Neural crest cell (in vitro differentiated cells): ENCODE results near the gene PDGFB. TPM values are rescaled to one million over a fixed set of nuclear protein-coding genes. Genes with fewer than 3 reads are reported as not detected.

ENCODE experiments used
- DNase-seq: peaks from one replicate; pipeline ENCODE4 v3.0.0; 2021; ENCODE audit warnings: low read depth, mixed read lengths, low spot score
- H3K27ac Mint-ChIP-seq: one replicate; pipeline ENCODE4 v1.8.0; 2021; ENCODE audit warnings: mild to moderate bottlenecking, mixed read lengths; ENCODE audit not compliant: unreplicated experiment
- H3K27me3 Mint-ChIP-seq: 2 replicates; pipeline ENCODE4 v1.8.0; 2021; ENCODE audit warnings: low read depth, mild to moderate bottlenecking, mixed read lengths
- H3K36me3 Mint-ChIP-seq: 2 replicates; pipeline ENCODE4 v1.8.0; 2021; ENCODE audit warnings: low read depth, mild to moderate bottlenecking, mixed read lengths
- H3K4me1 Mint-ChIP-seq: 2 replicates; pipeline ENCODE4 v1.8.0; 2021; ENCODE audit warnings: mixed read lengths
- H3K4me3 Mint-ChIP-seq: one replicate; pipeline ENCODE4 v1.8.0; 2021; ENCODE audit warnings: mild to moderate bottlenecking, mixed read lengths
- H3K9me3 Mint-ChIP-seq: 2 replicates; pipeline ENCODE4 v1.8.0; 2021; ENCODE audit warnings: mixed read lengths
- total RNA-seq: library from RNA; stranded (reverse); gene quantifications from 2 replicates; pipeline ENCODE4 v1.2.1, GENCODE V29; 2021
- TF ChIP-seq, protein P1 (sequence below): fragments of 200-600 bp; sonication (generic); conservative IDR thresholded peaks from 2 replicates; pipeline ENCODE4 v1.5.0; 2021; ENCODE audit warnings: antibody characterized with exemption, mild to moderate bottlenecking

PDGFB gene
- total RNA-seq, 1 donor from 2014 or later, result 0.16 TPM

DNA sequence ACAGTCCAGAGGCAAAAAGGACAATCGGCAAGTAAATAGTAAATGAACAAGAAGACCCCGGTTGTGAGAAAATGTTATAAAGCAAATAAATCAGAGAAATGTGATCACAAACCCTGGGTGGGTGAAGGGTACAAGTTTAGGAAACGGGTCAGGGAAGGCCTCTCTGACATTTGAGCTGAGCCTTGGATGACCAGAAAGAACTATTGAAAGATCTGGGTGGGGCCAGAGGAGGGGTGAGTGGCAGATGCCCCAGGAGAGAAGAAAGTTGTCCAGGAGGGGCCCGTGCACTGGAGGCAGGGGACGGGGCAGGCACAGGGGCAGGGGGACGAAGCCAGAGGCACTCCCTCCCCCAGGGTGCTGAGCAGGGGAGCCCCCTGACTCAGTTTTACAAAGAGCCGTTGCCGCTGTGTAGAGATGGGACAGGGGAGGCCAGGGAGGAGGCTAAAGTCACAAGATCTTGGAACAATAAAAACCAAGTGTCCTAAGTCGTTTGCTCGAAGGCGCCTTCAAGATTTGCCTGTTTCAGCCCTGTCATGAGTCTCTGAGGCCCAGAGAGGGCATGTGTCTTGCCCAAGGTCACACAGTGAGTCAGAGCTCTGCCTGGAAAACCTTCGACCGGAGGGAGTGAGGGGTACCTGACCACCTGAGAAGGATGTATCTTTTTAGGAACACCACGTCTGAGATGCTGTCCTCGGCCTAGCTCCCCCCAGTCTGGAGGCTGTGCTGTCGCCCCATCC lies 10.8 kb upstream of the PDGFB start:
- TF ChIP-seq, protein P1, sequence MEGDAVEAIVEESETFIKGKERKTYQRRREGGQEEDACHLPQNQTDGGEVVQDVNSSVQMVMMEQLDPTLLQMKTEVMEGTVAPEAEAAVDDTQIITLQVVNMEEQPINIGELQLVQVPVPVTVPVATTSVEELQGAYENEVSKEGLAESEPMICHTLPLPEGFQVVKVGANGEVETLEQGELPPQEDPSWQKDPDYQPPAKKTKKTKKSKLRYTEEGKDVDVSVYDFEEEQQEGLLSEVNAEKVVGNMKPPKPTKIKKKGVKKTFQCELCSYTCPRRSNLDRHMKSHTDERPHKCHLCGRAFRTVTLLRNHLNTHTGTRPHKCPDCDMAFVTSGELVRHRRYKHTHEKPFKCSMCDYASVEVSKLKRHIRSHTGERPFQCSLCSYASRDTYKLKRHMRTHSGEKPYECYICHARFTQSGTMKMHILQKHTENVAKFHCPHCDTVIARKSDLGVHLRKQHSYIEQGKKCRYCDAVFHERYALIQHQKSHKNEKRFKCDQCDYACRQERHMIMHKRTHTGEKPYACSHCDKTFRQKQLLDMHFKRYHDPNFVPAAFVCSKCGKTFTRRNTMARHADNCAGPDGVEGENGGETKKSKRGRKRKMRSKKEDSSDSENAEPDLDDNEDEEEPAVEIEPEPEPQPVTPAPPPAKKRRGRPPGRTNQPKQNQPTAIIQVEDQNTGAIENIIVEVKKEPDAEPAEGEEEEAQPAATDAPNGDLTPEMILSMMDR, result no peak
- Mint-ChIP-seq H3K9me3 (no peaks in the 10 kb centered on the region), H3K36me3 (no peaks in the 10 kb centered on the region), H3K4me3 (no peak overlapping the region), H3K27me3 (no peaks in the 10 kb centered on the region), H3K27ac (peak overlapping the region; percentile 44), H3K4me1 (peaks cover 19% of the 10 kb centered on the region)
- DNase-seq, result no peak

DNA sequence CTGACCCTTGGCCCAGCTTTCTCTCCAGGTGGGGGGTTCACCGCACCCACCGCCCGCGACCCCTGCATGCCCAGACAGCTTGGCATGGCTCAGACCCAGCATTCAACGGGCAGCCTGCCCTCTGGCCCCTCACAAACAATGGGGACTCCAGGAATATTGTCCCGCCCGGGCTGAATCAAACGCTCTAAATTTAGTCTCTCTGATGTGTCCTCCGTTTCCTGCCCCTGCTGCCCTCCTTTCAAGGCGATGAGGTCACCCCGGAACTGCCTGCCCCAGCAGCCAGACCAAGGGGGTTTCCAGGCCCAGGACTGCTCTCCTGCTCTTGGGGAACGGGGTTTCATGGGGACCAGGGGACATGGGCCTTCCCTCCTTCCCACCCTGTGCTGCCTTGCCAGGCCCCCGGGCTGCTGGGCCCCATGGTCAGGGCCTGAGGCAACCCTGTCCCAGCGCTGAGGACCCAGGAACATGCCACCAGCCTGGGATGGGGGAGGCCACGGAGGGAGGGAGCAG lies 10.1 kb upstream of the PDGFB start:
- Mint-ChIP-seq H3K27ac (peak overlapping the region; percentile 44), H3K9me3 (no peaks in the 10 kb centered on the region), H3K36me3 (no peaks in the 10 kb centered on the region), H3K4me1 (peaks cover 19% of the 10 kb centered on the region), H3K27me3 (no peaks in the 10 kb centered on the region), H3K4me3 (peak overlapping the region; percentile 72)
- TF ChIP-seq, protein P1, result no peak
- DNase-seq, result no peak

DNA sequence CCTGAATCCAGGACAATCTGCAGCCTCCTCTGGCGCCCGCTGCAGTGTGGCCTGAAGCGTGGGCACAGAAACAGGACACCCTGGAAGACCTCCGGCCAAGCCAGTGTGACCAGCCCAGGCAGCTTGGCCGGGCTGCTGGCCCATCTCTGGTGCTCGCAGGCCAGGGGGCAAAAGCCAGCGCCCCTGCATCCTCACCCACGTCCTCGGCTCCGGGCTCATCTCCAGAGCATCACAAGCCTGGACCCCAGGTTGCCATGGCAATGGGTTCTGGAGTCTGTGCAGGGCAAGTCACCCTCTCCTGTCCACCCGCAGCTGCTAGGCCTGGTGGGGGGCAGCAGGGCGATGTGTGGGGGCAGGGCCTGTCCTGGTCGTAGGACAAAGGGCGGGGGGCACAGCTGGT lies 9.3 kb upstream of the PDGFB start:
- Mint-ChIP-seq H3K27me3 (no peaks in the 10 kb centered on the region), H3K9me3 (no peaks in the 10 kb centered on the region), H3K4me1 (peaks cover 19% of the 10 kb centered on the region), H3K36me3 (no peaks in the 10 kb centered on the region), H3K27ac (no peak overlapping the region), H3K4me3 (no peak overlapping the region)
- TF ChIP-seq, protein P1, result no peak
- no peak for DNase-seq

DNA sequence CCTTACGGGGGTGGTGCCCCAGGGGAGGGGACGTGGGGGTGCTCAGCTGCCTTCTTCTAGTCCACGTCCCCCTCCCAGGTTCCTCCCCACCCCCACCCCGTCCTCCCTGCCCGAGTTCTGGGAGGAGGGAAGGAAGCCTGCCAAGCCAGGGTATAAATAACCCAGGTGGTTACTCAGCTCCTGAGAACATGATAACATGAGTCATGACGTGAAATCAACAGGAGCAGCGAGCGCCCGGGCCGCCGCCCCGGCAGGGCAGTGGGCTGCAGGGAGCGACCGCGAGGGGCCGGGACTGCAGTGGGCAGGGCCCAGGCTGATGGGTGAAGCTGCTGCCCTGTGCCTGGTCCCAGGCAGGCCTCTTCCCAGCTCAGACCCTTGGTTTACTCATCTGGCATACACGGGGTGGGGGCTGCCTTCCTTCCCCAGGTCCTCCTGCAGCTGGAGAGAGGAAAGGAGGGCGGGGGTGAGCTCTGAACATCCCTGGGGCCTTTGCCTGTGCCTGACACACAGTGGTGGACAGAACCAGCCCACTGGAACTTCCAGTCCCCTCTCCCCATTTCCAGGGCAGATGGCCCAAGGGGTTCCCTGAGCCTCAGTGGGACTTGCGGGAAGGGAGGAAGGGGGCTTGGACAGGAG lies 8.8 kb upstream of the PDGFB start:
- Mint-ChIP-seq H3K4me3 (no peak overlapping the region), H3K27ac (no peak overlapping the region), H3K36me3 (no peaks in the 10 kb centered on the region), H3K4me1 (peaks cover 19% of the 10 kb centered on the region), H3K27me3 (no peaks in the 10 kb centered on the region), H3K9me3 (no peaks in the 10 kb centered on the region)
- DNase-seq, result no peak
- TF ChIP-seq, protein P1, result no peak

DNA sequence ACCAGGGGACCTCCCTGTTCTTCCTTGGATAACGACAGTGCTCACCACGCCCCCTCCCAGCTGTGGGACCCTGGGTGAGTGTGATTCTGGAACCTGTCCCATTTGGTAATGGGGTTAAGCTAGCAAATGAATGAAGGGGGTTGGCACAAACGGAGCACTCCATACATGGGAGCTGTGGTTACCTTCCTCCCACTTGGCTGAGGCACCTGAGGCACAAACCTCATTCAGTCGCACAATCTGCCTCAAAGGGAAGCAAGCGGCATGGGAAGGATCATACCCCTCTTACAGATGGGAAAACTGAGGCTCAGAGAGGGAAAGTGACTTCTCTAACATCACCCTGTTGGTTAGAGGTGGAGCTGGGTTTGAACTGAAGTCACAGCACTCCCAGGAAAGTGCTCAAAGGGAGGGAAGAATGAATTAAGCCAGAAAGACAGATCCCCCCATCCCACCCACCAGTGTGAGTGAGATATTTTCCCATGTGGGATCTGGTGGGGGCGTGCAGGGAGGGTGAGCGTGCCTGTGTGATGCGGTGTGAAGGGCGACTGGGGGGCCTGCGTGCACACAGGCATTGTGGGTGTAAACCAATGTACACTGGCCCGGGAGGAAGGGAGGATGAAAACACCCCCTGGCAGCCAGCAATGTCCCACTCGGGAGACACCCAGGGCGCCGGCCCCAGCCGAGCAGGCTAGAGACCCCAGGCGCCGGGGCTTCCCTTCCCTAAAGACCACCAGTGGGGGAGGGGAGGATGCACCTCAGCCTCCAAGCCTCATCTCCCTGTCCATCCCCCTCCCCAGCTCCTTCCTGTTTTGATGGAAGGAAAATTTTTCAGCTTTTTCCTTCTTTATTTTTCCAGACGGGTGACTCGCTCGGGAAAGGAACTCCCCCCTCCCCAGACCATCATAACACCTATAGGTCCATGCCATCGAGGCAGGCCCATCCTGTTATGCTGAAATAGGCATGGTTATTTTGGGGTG lies 8.0 kb upstream of the PDGFB start:
- H3K27ac Mint-ChIP-seq, result no peak overlapping the region
- H3K36me3 Mint-ChIP-seq, result no peaks in the 10 kb centered on the region
- peaks cover 4% of the 10 kb centered on the region for H3K27me3 Mint-ChIP-seq
- H3K4me1 Mint-ChIP-seq, result peaks cover 15% of the 10 kb centered on the region
- H3K4me3 Mint-ChIP-seq, result no peak overlapping the region
- no peaks in the 10 kb centered on the region for H3K9me3 Mint-ChIP-seq
- DNase-seq, result no peak
- TF ChIP-seq, protein P1, result no peak
